Neural cell (in vitro differentiated cells): ENCODE measurements around the gene ENGASE. TPM values are rescaled to one million over a fixed set of nuclear protein-coding genes. Genes with fewer than 3 reads are reported as not detected.

Experiments used
- H2AFZ ChIP-seq: fragments of 200-600, 300-800 bp; sonication (generic), shearing (Covaris generic); 2 replicates; pipeline ENCODE4 v1.6.0; 2014; ENCODE audit warnings: low read depth, mild to moderate bottlenecking, antibody characterized with exemption, low read length, moderate library complexity
- H3F3A ChIP-seq: fragments of 200-600 bp; shearing (Covaris generic); 2 replicates; pipeline ENCODE4 v1.6.1; 2016; ENCODE audit warnings: mild to moderate bottlenecking, moderate library complexity, mixed read lengths, antibody characterized with exemption, low read length; ENCODE audit not compliant: insufficient read depth, poor library complexity, severe bottlenecking
- H3K27ac ChIP-seq: fragments of 200-600, 300-800 bp; sonication (generic), shearing (Covaris generic); 2 replicates; pipeline ENCODE4 v1.5.1; 2014; ENCODE audit warnings: mild to moderate bottlenecking, low read length, moderate library complexity
- H3K27me3 ChIP-seq: fragments of 300-800, 200-600 bp; sonication (generic), shearing (Covaris generic); 2 replicates; pipeline ENCODE4 v1.6.0; 2014; ENCODE audit warnings: mild to moderate bottlenecking, low read depth, low read length, moderate library complexity; ENCODE audit not compliant: insufficient read depth
- H3K36me3 ChIP-seq: fragments of 300-800, 200-600 bp; sonication (generic), shearing (Covaris generic); 2 replicates; pipeline ENCODE4 v1.5.1; 2014; ENCODE audit warnings: mild to moderate bottlenecking, antibody characterized with exemption, low read length, moderate library complexity; ENCODE audit not compliant: insufficient read depth
- H3K4me2 ChIP-seq: fragments of 300-800, 200-600 bp; sonication (generic), shearing (Covaris generic); 2 replicates; pipeline ENCODE4 v1.6.0; 2014; ENCODE audit warnings: mild to moderate bottlenecking, low read length
- H3K4me3 ChIP-seq: fragments of 300-800, 200-600 bp; sonication (generic), shearing (Covaris generic); 2 replicates; pipeline ENCODE4 v1.5.1; 2014; ENCODE audit warnings: mild to moderate bottlenecking, low read length, moderate library complexity
- H3K79me2 ChIP-seq: fragments of 200-600 bp; shearing (Covaris generic); replicated peaks from 2 replicates; pipeline ENCODE4 v1.6.0; 2014; ENCODE audit warnings: mild to moderate bottlenecking, low read length, moderate library complexity; ENCODE audit not compliant: insufficient read depth
- H3K9ac ChIP-seq: fragments of 300-800, 200-600 bp; sonication (generic), shearing (Covaris generic); 2 replicates; pipeline ENCODE4 v1.6.1; 2016; ENCODE audit warnings: mild to moderate bottlenecking, low read length, mixed read lengths
- H3K9me2 ChIP-seq: fragments of 200-600 bp; shearing (Covaris generic); 2 replicates; pipeline ENCODE4 v1.6.1; 2016; ENCODE audit warnings: mild to moderate bottlenecking, low read length, mixed read lengths; ENCODE audit not compliant: insufficient read depth
- H3K9me3 ChIP-seq: fragments of 200-600, 300-800 bp; sonication (generic), shearing (Covaris generic); 2 replicates; pipeline ENCODE4 v1.6.1; 2016; ENCODE audit warnings: mild to moderate bottlenecking, mixed run types, low read length, moderate library complexity, mixed read lengths
- H4K20me1 ChIP-seq: fragments of 200-600 bp; shearing (Covaris generic); 2 replicates; pipeline ENCODE4 v1.6.1; 2016; ENCODE audit warnings: mild to moderate bottlenecking, mixed run types; ENCODE audit not compliant: insufficient read depth
- EP300 ChIP-seq: fragments of 450-650 bp; conservative IDR thresholded peaks from 2 replicates; pipeline ENCODE4 v1.6.1; 2014; ENCODE audit warnings: antibody characterized with exemption, mild to moderate bottlenecking, moderate library complexity; ENCODE audit not compliant: poor library complexity, severe bottlenecking
- EZH2 ChIP-seq: fragments of 200-600, 300-800 bp; shearing (Covaris generic), sonication (generic); IDR thresholded peaks from 2 replicates; pipeline ENCODE4 v1.6.1; 2014; ENCODE audit warnings: antibody characterized with exemption, low read length, borderline replicate concordance, mild to moderate bottlenecking; ENCODE audit not compliant: insufficient read depth, poor library complexity, severe bottlenecking
- MXI1 ChIP-seq: fragments of 450-650 bp; conservative IDR thresholded peaks from 2 replicates; pipeline ENCODE4 v1.6.1; 2014; ENCODE audit warnings: antibody characterized with exemption, mild to moderate bottlenecking; ENCODE audit not compliant: poor library complexity, severe bottlenecking
- POLR2AphosphoS5 ChIP-seq: IDR thresholded peaks from 2 replicates; pipeline ENCODE4 v1.6.1; 2012
- RAD21 ChIP-seq: fragments of 450-650 bp; conservative IDR thresholded peaks from 2 replicates; pipeline ENCODE4 v1.6.1; 2014; ENCODE audit warnings: antibody characterized with exemption, mild to moderate bottlenecking, moderate library complexity
- REST ChIP-seq: IDR thresholded peaks from 2 replicates; pipeline ENCODE4 v1.6.1; 2012; ENCODE audit warnings: borderline replicate concordance
- SMC3 ChIP-seq: fragments of 450-650 bp; conservative IDR thresholded peaks from 2 replicates; pipeline ENCODE4 v1.6.1; 2014; ENCODE audit warnings: antibody characterized with exemption, mild to moderate bottlenecking, moderate library complexity; ENCODE audit not compliant: poor library complexity
- TAF1 ChIP-seq: IDR thresholded peaks from 2 replicates; pipeline ENCODE4 v1.6.1; 2012; ENCODE audit warnings: low read depth
- polyA plus RNA-seq: library from polyadenylated mRNA; depleted of rRNA; stranded (reverse); fragments of >200 nt; gene quantifications from 2 replicates; pipeline ENCODE4 v1.2.3, GENCODE V29; 2014
- TF ChIP-seq, protein P1 (sequence below): fragments of 450-650 bp; IDR thresholded peaks from 2 replicates; pipeline ENCODE4 v1.5.1; 2014; ENCODE audit warnings: antibody characterized with exemption, mild to moderate bottlenecking, moderate library complexity; ENCODE audit not compliant: poor library complexity, severe bottlenecking

Gene ENGASE
- polyA plus RNA-seq, 1 donor from 2014 or later: 13.0 TPM

GRCh38 chr17:79049821-79050220 lies 24.8 kb upstream of the ENGASE start:
- Histone ChIP-seq H3K4me3 (no peak overlapping the region), H2AFZ (no peak overlapping the region), H3K9me3 (peaks cover 5% of the 10 kb centered on the region), H3K36me3 (no peaks in the 10 kb centered on the region), H3K27ac (no peak overlapping the region), H3K9ac (no peak overlapping the region), H3K79me2 (no peaks in the 10 kb centered on the region), H3F3A (no peaks in the 10 kb centered on the region), H3K27me3 (no peaks in the 10 kb centered on the region), H3K9me2 (no peaks in the 10 kb centered on the region), H3K4me2 (no peak overlapping the region), H4K20me1 (no peaks in the 10 kb centered on the region)
- TF ChIP-seq MXI1 (no peak), TAF1 (no peak), REST (no peak), POLR2AphosphoS5 (no peak), SMC3 (no peak), RAD21 (no peak), EZH2 (no peak), EP300 (no peak)
- TF ChIP-seq, protein P1, sequence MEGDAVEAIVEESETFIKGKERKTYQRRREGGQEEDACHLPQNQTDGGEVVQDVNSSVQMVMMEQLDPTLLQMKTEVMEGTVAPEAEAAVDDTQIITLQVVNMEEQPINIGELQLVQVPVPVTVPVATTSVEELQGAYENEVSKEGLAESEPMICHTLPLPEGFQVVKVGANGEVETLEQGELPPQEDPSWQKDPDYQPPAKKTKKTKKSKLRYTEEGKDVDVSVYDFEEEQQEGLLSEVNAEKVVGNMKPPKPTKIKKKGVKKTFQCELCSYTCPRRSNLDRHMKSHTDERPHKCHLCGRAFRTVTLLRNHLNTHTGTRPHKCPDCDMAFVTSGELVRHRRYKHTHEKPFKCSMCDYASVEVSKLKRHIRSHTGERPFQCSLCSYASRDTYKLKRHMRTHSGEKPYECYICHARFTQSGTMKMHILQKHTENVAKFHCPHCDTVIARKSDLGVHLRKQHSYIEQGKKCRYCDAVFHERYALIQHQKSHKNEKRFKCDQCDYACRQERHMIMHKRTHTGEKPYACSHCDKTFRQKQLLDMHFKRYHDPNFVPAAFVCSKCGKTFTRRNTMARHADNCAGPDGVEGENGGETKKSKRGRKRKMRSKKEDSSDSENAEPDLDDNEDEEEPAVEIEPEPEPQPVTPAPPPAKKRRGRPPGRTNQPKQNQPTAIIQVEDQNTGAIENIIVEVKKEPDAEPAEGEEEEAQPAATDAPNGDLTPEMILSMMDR: no peak

DNA sequence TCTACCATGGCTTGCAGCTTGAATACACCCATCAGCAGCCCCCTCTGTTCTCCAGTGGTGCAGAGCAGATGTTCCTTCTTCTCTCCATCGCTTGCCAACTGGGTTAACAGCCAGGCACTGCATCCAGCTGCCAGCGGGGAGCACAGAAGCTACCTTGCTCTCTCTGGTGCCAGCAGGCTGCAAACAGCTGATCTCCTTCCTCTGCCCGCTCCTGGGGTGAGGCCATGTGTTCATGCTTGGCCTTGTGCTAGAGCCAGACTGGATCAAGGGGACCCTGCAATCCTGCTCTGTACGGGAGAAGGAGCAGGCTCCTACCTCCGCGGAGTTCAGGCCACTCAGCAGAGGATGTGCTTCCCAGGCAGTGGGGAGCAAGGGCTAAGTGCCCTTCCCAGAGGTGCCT lies 24.1 kb upstream of the ENGASE start:
- Histone ChIP-seq H3K27ac (no peak overlapping the region), H3F3A (no peaks in the 10 kb centered on the region), H2AFZ (no peak overlapping the region), H3K79me2 (no peaks in the 10 kb centered on the region), H3K9ac (no peak overlapping the region), H3K36me3 (no peaks in the 10 kb centered on the region), H3K27me3 (no peaks in the 10 kb centered on the region), H3K9me3 (peaks cover 5% of the 10 kb centered on the region), H4K20me1 (no peaks in the 10 kb centered on the region), H3K4me3 (no peak overlapping the region), H3K9me2 (no peaks in the 10 kb centered on the region), H3K4me2 (no peak overlapping the region)
- no peak for TF ChIP-seq SMC3
- TF ChIP-seq POLR2AphosphoS5: no peak
- TF ChIP-seq MXI1: no peak
- TF ChIP-seq, protein P1: no peak
- no peak for TF ChIP-seq REST
- no peak for TF ChIP-seq RAD21
